GM18870 (cell line): ENCODE results near the gene DUSP28.
"Not testable (repeated sequence)": the region's sequence is repeated elsewhere in the genome, so short reads cannot be mapped to it uniquely, and the experiment has no call there.

ENCODE experiments used
- ATAC-seq: cut with Tn5 transposase; IDR thresholded peaks from one replicate; pipeline ENCODE4 v1.9.1; 2021; ENCODE audit warnings: moderate library complexity; ENCODE audit not compliant: unreplicated experiment

The DUSP28 gene

DNA sequence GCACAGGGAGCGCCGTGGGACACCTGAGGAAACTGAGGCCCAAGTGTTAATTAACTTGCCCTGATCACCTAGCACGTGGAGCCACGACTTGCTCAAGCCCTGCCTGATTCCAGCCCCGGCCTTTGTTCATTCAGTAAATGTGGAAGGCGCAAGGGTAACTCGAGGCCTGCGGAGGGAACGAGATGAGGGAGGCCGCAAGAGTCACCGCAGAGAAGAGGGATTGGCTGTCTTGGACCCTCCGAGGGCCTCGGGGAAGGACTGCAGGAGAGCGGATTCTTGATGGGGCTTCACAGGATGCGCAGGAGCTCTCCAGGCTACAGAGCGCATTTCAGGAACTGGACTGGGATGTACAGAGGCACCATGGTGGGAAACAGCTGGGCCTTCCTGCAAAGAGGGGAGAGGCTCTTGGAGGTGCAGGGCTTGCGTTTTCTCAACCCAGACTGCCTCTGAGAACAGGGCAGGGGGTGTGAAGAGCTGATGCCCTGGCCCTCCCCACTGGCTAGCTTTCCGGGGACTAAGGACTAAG, 1.9 kb upstream of the DUSP28 start:
- ATAC-seq = no peak

DNA sequence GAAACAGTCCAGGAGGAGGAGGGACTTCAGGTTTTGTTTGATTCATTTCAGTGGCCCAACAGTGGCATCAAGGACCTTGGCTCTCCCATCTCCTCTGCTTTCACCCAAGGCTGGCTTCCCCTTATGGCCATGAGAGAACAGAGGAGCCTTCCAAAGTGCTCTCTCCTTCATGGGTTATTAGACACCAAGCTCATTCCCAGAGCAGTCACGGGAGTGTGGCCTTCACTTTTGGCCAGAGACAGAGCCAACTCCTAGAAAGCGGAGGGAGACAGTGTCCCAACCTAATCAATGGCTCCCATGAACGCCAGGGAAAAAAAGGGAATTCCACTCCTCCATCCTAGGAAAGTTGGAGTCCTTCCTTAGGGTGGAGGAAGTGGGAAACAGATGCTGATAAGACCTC, 871 bp upstream of the DUSP28 start:
- ATAC-seq = no peak

DNA sequence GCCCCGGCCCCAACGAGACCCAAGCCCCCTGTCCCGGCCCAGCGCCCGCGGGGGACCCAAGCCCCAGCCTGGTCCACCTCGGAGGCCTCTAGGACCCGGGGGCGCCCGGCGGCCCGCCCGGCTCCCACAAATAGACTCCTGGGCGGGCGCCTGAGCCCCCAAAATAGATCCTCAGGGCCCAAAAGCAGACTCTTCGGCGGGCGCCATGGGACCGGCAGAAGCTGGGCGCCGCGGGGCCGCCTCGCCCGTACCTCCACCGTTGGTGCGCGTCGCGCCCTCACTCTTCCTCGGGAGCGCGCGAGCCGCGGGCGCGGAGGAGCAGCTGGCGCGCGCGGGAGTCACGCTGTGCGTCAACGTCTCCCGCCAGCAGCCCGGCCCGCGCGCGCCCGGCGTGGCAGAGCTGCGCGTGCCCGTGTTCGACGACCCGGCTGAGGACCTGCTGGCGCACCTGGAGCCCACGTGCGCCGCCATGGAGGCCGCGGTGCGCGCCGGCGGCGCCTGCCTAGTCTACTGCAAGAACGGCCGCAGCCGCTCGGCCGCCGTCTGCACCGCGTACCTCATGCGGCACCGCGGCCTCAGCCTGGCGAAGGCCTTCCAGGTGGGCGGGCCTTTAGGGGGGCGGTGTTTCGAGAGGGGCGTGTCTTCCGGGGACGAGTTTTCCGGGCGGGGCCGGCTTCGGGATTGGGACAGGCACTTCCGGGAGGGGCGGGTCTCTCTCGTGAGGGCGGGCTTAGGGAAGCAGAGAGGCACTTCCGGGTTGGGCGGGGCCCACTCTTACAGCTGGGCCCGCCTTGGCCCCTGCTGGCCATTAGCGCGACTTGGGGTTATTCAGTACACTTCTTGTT, 545 bp downstream of the DUSP28 start:
- peak; percentile 40 for ATAC-seq

- peak; percentile 6 for ATAC-seq
Observed at GRCh38 chr2:240561325-240561971, 1.3 kb downstream of the DUSP28 start.

DNA sequence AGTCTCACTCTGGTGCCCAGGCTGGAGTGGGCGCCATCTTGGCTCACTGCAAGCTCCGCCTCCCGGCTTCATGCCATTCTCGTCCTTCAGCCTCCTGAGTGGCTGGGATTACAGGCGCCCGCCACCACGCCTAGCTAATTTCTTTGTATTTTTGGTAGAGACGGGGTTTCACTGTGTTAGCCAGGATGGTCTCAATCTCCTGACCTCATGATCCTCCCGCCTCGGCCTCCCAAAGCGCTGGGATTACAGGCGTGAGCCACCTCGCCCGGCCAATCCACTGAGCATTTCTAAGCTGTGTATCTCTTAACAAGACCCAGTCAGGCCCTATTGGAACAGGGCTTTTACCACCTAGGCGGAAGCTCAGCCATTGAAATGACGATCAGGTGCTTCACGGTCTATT, 3.1 kb downstream of the DUSP28 start:
- not testable (repeated sequence) for ATAC-seq

DNA sequence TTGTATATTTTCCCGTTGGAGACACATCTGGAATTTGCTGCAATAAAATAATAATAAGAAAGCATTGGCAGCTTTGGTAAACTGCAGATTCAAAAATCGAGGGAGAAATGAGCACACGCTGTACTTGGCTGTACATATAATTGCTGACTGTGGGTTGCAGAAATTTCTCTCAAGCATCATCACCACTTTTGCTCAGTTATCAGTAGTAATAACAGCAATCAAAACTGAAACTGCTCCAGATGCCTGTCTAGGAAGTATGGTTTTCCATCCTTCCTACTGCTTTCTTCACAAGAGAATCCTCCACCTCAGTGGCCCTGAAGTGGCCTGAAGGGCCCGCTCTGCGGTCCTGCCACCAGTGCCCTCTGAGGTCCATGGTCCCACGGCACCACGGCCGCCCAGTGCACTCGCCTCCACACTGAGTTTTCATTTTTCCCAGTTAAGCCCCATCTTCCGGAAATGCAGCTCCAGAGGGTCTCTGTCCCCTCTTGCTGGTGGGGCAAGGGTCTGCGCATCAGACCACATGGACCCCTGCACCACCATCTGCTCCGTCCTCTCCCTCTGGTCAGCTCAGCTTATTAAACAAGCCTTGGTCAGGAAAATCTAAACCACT, 3.9 kb downstream of the DUSP28 start:
- ATAC-seq = no peak

- ATAC-seq = no peak
Observed at GRCh38 chr2:240564561-240565332, 4.6 kb downstream of the DUSP28 start.

DNA sequence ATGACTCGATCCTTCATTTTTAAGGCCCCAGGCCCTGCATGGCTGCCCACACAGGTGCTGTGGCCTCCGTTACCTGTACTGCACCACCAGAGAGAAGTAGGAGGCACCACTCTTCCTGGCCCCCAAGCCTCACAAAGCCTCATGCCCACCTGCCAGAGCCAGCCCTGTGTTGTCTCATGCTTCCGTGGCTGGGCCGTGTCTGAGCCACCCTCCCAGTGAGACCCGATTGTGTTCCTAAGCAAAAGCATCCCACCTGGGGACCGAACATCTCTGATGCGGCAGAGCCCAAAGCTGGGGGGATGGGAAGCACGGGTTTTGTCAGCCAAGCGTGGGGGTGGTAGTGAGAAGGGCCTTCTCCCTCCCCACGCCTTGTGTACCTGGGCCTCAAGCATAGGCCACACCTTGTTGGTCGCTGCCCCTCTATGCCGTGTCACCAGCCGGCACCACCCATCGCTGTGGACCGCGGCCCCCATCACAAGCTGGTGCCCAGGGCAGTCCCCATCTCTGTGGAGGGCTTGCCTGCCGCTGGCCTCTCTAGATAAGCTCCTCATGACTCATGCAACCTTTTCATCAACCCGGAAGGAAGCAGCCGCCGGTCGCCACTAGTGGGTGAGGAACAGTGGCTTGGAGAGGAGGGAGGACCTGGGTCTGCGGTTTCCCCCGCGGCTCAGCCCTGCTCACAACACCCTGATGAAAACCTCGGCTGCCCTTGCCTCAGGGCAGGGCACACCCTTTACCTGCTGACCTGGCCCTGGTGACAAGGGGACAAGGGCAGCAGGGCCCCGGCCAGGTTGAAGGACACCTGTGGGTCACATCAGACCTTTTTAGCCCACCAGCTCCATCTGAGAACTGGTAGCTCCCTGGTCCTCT, 5.4 kb downstream of the DUSP28 start:
- no peak for ATAC-seq

- no peak for ATAC-seq
Observed at GRCh38 chr2:240566203-240567136, 6.3 kb downstream of the DUSP28 start.

GRCh38 chr2:240567137-240567871, 7.1 kb downstream of the DUSP28 start:
- no peak for ATAC-seq

- ATAC-seq = no peak
Observed at GRCh38 chr2:240567872-240568677, 7.9 kb downstream of the DUSP28 start, which contains the start of gene RNPEPL1. TSS of gene RNPEPL1 (plus strand) at chr2:240568484. CDS start at chr2:240568587, 103 bp downstream.

- ATAC-seq = no peak
Observed at GRCh38 chr2:240568678-240569522, 8.7 kb downstream of the DUSP28 start.

DNA sequence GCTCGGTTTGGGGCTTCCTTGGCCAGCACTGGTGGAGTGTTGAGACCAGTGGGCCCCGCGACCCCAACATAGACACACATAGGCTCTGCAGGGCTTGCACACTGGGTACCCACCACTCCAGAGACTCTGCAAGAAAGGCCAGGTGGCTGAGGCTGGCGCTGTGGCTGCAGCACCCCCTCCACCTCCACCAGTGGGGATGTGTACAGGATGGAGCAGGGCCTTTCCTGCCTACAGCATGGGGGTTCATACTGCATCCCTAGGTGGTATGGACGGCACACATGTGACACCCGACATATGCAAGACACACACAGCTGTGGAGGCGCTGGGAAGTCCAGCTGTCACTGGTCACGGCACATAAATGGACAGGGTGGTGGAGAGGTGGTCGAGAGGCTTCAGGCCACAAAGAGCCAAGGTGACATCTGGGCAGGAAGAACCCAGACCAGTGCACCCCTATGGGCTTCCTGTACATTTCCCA, 9.4 kb downstream of the DUSP28 start:
- no peak for ATAC-seq

DNA sequence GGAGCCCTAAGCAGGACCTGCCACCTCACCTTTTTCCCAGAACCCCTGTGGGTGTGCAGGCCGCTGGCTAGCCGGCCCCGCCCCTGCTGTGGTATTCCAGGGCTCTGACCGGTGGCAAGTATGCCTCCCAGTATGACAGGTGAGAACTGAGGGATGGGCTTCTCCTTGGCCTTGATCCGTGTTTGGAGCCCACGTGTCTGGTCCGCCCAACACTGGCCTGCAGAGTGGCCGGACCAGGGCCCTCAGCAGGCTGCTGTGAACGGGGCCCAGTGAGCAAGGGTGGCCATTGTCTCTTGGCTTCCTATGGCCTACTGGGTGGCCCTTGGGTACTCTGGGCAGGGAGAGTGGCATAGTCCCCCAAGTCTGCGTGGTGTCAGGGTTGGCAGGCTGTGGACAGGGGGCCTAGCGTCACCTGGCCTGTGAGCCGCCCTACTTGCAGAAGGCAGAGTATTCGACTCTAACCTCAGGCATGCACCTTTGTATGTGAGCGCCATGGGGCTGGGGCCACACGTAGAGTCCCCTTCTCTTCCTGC, 9.9 kb downstream of the DUSP28 start:
- ATAC-seq = no peak

DNA sequence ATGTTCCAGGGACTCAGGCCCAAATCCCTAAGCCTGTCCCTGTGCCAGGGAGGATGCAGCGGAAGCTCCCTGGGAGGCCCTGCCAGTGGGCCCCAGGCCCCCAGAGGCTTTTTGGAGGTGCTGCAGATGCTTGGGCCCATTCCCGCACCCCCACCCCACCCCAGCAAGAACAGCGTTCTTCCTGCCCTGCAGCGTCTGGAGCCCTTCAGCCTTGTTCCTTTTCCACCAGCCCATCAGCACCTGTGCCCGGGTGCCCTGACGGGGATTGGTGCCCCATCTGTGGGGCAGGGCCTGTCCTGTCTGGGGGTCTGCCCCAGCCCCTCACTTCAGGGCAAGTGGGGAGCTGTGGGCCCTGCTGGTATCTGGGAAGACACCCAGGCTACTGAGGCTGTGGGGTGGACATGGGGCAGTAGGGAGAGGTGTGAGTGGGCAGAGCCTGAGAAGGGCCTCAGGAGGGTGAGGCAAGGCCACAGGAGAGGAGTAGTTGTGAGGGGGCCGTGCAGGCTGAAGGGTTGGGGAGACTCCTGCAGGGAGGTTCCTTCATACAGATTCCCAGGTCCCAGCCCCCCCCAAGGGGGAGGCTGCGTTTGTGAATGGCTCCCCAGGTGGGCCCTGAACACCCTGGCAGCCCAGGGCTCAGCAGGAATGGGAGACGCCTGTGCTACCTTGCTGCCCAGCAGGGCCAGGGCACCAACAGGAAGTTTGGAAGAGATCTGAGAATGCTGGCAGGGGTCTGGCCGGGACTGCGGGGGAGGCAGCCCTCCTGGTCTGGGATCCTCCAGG, 10.6 kb downstream of the DUSP28 start:
- ATAC-seq = no peak
